HG03045 (cell line): Measurements from ENCODE around the gene OR13C5.
"Not testable (repeated sequence)": the region's sequence is repeated elsewhere in the genome, so short reads cannot be mapped to it uniquely, and the experiment has no call there.

Source experiments
- ATAC-seq: cut with Tn5 transposase; IDR thresholded peaks from one replicate; pipeline ENCODE4 v1.9.1; 2021; ENCODE audit warnings: mild to moderate bottlenecking, moderate library complexity; ENCODE audit not compliant: unreplicated experiment

The OR13C5 gene

GRCh38 chr9:104599313-104599712 is at the start of gene OR13C5:
Gene OR13C5, minus strand, starts transcription at chr9:104599413. Its CDS starts 0 bp downstream, at chr9:104599413.
- ATAC-seq: not testable (repeated sequence)

GRCh38 chr9:104635456-104635855 is 36.2 kb upstream of the OR13C5 start:
- no peak for ATAC-seq

GRCh38 chr9:104633976-104634520 is 34.8 kb upstream of the OR13C5 start:
- ATAC-seq: no peak

- not testable (repeated sequence) for ATAC-seq
These were observed 26.8 kb upstream of the OR13C5 start for GRCh38 chr9:104625964-104626363.

GRCh38 chr9:104618104-104618503 is 18.9 kb upstream of the OR13C5 start, which contains the start of gene OR13C9:
Gene OR13C9, minus strand, starts transcription at chr9:104618204. Its CDS starts 0 bp downstream, at chr9:104618204.
- no peak for ATAC-seq

- ATAC-seq: no peak
These were observed 18.2 kb upstream of the OR13C5 start for GRCh38 chr9:104617418-104617817.

GRCh38 chr9:104611213-104611612 is 12.0 kb upstream of the OR13C5 start:
- ATAC-seq: no peak

GRCh38 chr9:104608336-104608735 is 9.1 kb upstream of the OR13C5 start:
- no peak for ATAC-seq

GRCh38 chr9:104606152-104606551 is 6.9 kb upstream of the OR13C5 start:
- ATAC-seq: no peak

GRCh38 chr9:104605527-104605926 is 6.3 kb upstream of the OR13C5 start, which contains the start of gene OR13C2:
Gene OR13C2, minus strand, starts transcription at chr9:104605627. Its CDS starts 0 bp downstream, at chr9:104605627.
- ATAC-seq: not testable (repeated sequence)

- no peak for ATAC-seq
These were observed 5.6 kb upstream of the OR13C5 start for GRCh38 chr9:104604801-104605200.

GRCh38 chr9:104598749-104599148 is 464 bp downstream of the OR13C5 start:
- ATAC-seq: not testable (repeated sequence)

GRCh38 chr9:104589626-104590025 is 9.6 kb downstream of the OR13C5 start:
- no peak for ATAC-seq

- ATAC-seq: no peak
These were observed 12.6 kb downstream of the OR13C5 start for GRCh38 chr9:104586496-104587180.

GRCh38 chr9:104580562-104580961 is 18.7 kb downstream of the OR13C5 start:
- no peak for ATAC-seq

GRCh38 chr9:104577263-104577662 is 21.9 kb downstream of the OR13C5 start:
- ATAC-seq: no peak

GRCh38 chr9:104575456-104575855 is 23.8 kb downstream of the OR13C5 start:
- ATAC-seq: no peak

- no peak for ATAC-seq
These were observed 26.6 kb downstream of the OR13C5 start for GRCh38 chr9:104572612-104573011.

- no peak for ATAC-seq
These were observed 30.3 kb downstream of the OR13C5 start, which contains the start of gene OR13C8 for GRCh38 chr9:104568868-104569267. Gene OR13C8, plus strand, starts transcription at chr9:104569168. Its CDS starts 0 bp downstream, at chr9:104569168.

- ATAC-seq: no peak
These were observed 34.9 kb downstream of the OR13C5 start for GRCh38 chr9:104564358-104564757.

GRCh38 chr9:104556830-104557634 is 42.2 kb downstream of the OR13C5 start:
- no peak for ATAC-seq
